Renal cortex interstitium (tissue), 11 donors: ENCODE measurements around the gene ISY1. TPM values are rescaled to one million over a fixed set of nuclear protein-coding genes. Genes with fewer than 3 reads are reported as not detected.
"Not testable (repeated sequence)": the region's sequence is repeated elsewhere in the genome, so short reads cannot be mapped to it uniquely, and the experiment has no call there.

ENCODE experiments used
- DNase-seq, 11 donors: peaks; one replicate each; pipeline ENCODE4 v3.0.0-alpha.2; 2013; ENCODE audit warnings: low read depth in 9 of 11, low spot score in 4 of 11; ENCODE audit errors: extremely low read depth in 1 of 11
- polyA plus RNA-seq, 3 donors: library from polyadenylated mRNA; unstranded; fragments of 120-200 nt; gene quantifications; one replicate each; pipeline ENCODE4 v1.2.1, GENCODE V29; 2013; ENCODE audit not compliant: insufficient read length in 3 of 3

The ISY1 gene
- polyA plus RNA-seq, 3 donors, result 44.4 to 60.9 (median 49.6) TPM

- DNase-seq, result peak in 1 of 11 donors; percentile 15
These were observed 21.7 kb upstream of the ISY1 start for GRCh38 chr3:129182390-129183185.

- DNase-seq, result no peak
These were observed 21.0 kb upstream of the ISY1 start for GRCh38 chr3:129181819-129182218.

GRCh38 chr3:129180461-129180860 lies 19.6 kb upstream of the ISY1 start:
- no peak for DNase-seq

- no peak for DNase-seq
These were observed 15.2 kb upstream of the ISY1 start for GRCh38 chr3:129176051-129176450.

- no peak for DNase-seq
These were observed 12.9 kb upstream of the ISY1 start for GRCh38 chr3:129173725-129174124.

- DNase-seq, result no peak
These were observed 12.3 kb upstream of the ISY1 start for GRCh38 chr3:129173206-129173605.

- no peak for DNase-seq
These were observed 5.9 kb upstream of the ISY1 start for GRCh38 chr3:129166579-129167332.

- not testable (repeated sequence) for DNase-seq
These were observed 4.7 kb upstream of the ISY1 start for GRCh38 chr3:129165594-129165993.

- DNase-seq, result no peak
These were observed 3.6 kb upstream of the ISY1 start for GRCh38 chr3:129164500-129164899.

GRCh38 chr3:129162729-129163579 lies 2.1 kb upstream of the ISY1 start:
- DNase-seq, result no peak

GRCh38 chr3:129161860-129162271 lies 1.0 kb upstream of the ISY1 start:
- no peak for DNase-seq

- DNase-seq, result no peak
These were observed 16.1 kb downstream of the ISY1 start for GRCh38 chr3:129144786-129145185.

- not testable (repeated sequence) for DNase-seq
These were observed 19.9 kb downstream of the ISY1 start for GRCh38 chr3:129141011-129141410.

- no peak for DNase-seq
These were observed 21.0 kb downstream of the ISY1 start for GRCh38 chr3:129139911-129140310.

- not testable (repeated sequence) for DNase-seq
These were observed 24.6 kb downstream of the ISY1 start for GRCh38 chr3:129136275-129136674.

GRCh38 chr3:129132097-129132866 lies 28.6 kb downstream of the ISY1 start:
- no peak for DNase-seq

GRCh38 chr3:129131465-129132088 lies 29.3 kb downstream of the ISY1 start:
- no peak for DNase-seq

GRCh38 chr3:129130291-129130813 lies 30.5 kb downstream of the ISY1 start:
- no peak for DNase-seq
